H9 (cell line): ENCODE data around the gene SIGLEC8. TPM values are rescaled to one million over a fixed set of nuclear protein-coding genes. Genes with fewer than 3 reads are reported as not detected.
"Not testable (repeated sequence)": the region's sequence is repeated elsewhere in the genome, so short reads cannot be mapped to it uniquely, and the experiment has no call there.

Experiments
- DNase-seq: peaks from one replicate; pipeline ENCODE4 v3.0.0-alpha.2; 2017
- H2AFZ ChIP-seq: one replicate; pipeline ENCODE4 v1.6.1; 2013; ENCODE audit warnings: mild to moderate bottlenecking, low read length, control low read depth, moderate library complexity
- H2AK5ac ChIP-seq: 2 replicates; pipeline ENCODE4 v1.6.1; 2013; ENCODE audit warnings: low read length, control low read depth, mixed read lengths; ENCODE audit not compliant: insufficient read length
- H2BK120ac ChIP-seq: one replicate; pipeline ENCODE4 v1.6.1; 2013; ENCODE audit warnings: low read depth, mild to moderate bottlenecking, low read length, control low read depth, inconsistent platforms; ENCODE audit not compliant: poor library complexity, severe bottlenecking
- H2BK12ac ChIP-seq: 2 replicates; pipeline ENCODE4 v1.6.1; 2013; ENCODE audit warnings: low read length, control low read depth, mixed read lengths, low read depth; ENCODE audit not compliant: insufficient read length
- H2BK15ac ChIP-seq: 2 replicates; pipeline ENCODE4 v1.6.1; 2013; ENCODE audit warnings: low read depth, low read length, control low read depth
- H2BK20ac ChIP-seq: one replicate; pipeline ENCODE4 v1.6.1; 2013; ENCODE audit warnings: low read depth, mild to moderate bottlenecking, low read length, control low read depth, inconsistent platforms; ENCODE audit not compliant: poor library complexity, severe bottlenecking
- H2BK5ac ChIP-seq: 2 replicates; pipeline ENCODE4 v1.6.1; 2013; ENCODE audit warnings: low read length, control low read depth, mixed read lengths; ENCODE audit not compliant: insufficient read length
- H3K14ac ChIP-seq: 2 replicates; pipeline ENCODE4 v1.6.1; 2013; ENCODE audit warnings: low read length, control low read depth; ENCODE audit not compliant: insufficient read depth
- H3K18ac ChIP-seq: 2 replicates; pipeline ENCODE4 v1.6.1; 2013; ENCODE audit warnings: low read depth, mild to moderate bottlenecking, mixed read lengths, low read length, control low read depth; ENCODE audit not compliant: insufficient read length
- H3K23ac ChIP-seq: 2 replicates; pipeline ENCODE4 v1.6.1; 2013; ENCODE audit warnings: low read length, control low read depth, mixed read lengths, low read depth; ENCODE audit not compliant: insufficient read length
- H3K23me2 ChIP-seq: 2 replicates; pipeline ENCODE4 v1.6.1; 2013; ENCODE audit warnings: low read depth, mild to moderate bottlenecking, mixed read lengths, low read length, control low read depth; ENCODE audit not compliant: insufficient read length, poor library complexity, severe bottlenecking
- H3K27ac ChIP-seq: 2 replicates; pipeline ENCODE4 v1.5.1; 2013; ENCODE audit warnings: low read length, control low read depth, mixed read lengths, low read depth; ENCODE audit not compliant: insufficient read length
- H3K27me3 ChIP-seq: 2 replicates; pipeline ENCODE4 v1.6.1; 2013; ENCODE audit warnings: low read length, control low read depth, inconsistent platforms; ENCODE audit not compliant: insufficient read depth
- H3K4ac ChIP-seq: 2 replicates; pipeline ENCODE4 v1.6.1; 2013; ENCODE audit warnings: low read depth, mild to moderate bottlenecking, control low read depth, inconsistent platforms, low read length, moderate library complexity
- H3K4me1 ChIP-seq: 2 replicates; pipeline ENCODE4 v1.6.1; 2013; ENCODE audit warnings: low read length, control low read depth, inconsistent platforms; ENCODE audit not compliant: insufficient read depth
- H3K4me2 ChIP-seq: 2 replicates; pipeline ENCODE4 v1.6.1; 2013; ENCODE audit warnings: low read length, control low read depth, mixed read lengths; ENCODE audit not compliant: insufficient read length, insufficient read depth
- H3K56ac ChIP-seq: 2 replicates; pipeline ENCODE4 v1.6.1; 2013; ENCODE audit warnings: low read depth, mild to moderate bottlenecking, mixed read lengths, low read length, control low read depth; ENCODE audit not compliant: insufficient read length
- H3K79me1 ChIP-seq: 2 replicates; pipeline ENCODE4 v1.6.1; 2013; ENCODE audit warnings: low read depth, mild to moderate bottlenecking, moderate library complexity, low read length, control low read depth, inconsistent platforms; ENCODE audit not compliant: insufficient read depth, poor library complexity, severe bottlenecking
- H3K79me2 ChIP-seq: 2 replicates; pipeline ENCODE4 v1.6.1; 2013; ENCODE audit warnings: low read length, control low read depth, inconsistent platforms; ENCODE audit not compliant: insufficient read depth
- H3K9ac ChIP-seq: 2 replicates; pipeline ENCODE4 v1.6.1; 2013; ENCODE audit warnings: low read length, control low read depth, mixed read lengths; ENCODE audit not compliant: insufficient read length; ENCODE audit errors: extremely low read depth
- H3K9me3 ChIP-seq: one replicate; pipeline ENCODE4 v1.6.1; 2013; ENCODE audit warnings: low read depth, low read length, inconsistent platforms; ENCODE audit not compliant: control insufficient read depth
- H3T11ph ChIP-seq: one replicate; pipeline ENCODE4 v1.6.1; 2013; ENCODE audit warnings: mild to moderate bottlenecking, low read length, control low read depth, inconsistent platforms
- H4K20me1 ChIP-seq: one replicate; pipeline ENCODE4 v1.6.1; 2013; ENCODE audit not compliant: control insufficient read depth, insufficient read length, insufficient read depth
- H4K5ac ChIP-seq: 2 replicates; pipeline ENCODE4 v1.6.1; 2013; ENCODE audit warnings: low read depth, mild to moderate bottlenecking, mixed read lengths, low read length, control low read depth; ENCODE audit not compliant: insufficient read length
- H4K8ac ChIP-seq: replicated peaks from 2 replicates; pipeline ENCODE4 v1.6.1; 2013; ENCODE audit warnings: low read length, control low read depth, mixed read lengths, low read depth; ENCODE audit not compliant: insufficient read length
- H4K91ac ChIP-seq: 2 replicates; pipeline ENCODE4 v1.6.1; 2013; ENCODE audit warnings: low read depth, mild to moderate bottlenecking, moderate library complexity, mixed read lengths, low read length, control low read depth; ENCODE audit not compliant: insufficient read length
- H3K27ac Mint-ChIP-seq, 3 experiments: 2 replicates in 2 of 3; 3 replicates in 1 of 3; pipeline ENCODE4 v1.8.0; 2020 to 2021; ENCODE audit warnings: mixed read lengths in 3 of 3, mild to moderate bottlenecking in 1 of 3, moderate library complexity in 1 of 3
- H3K27me3 Mint-ChIP-seq: 2 replicates; pipeline ENCODE4 v1.8.0; 2021; ENCODE audit warnings: low read depth, mild to moderate bottlenecking, moderate library complexity, mixed read lengths
- H3K36me3 Mint-ChIP-seq, 3 experiments: 2 replicates in 2 of 3; 3 replicates in 1 of 3; pipeline ENCODE4 v1.8.0; 2020 to 2021; ENCODE audit warnings: low read depth in 3 of 3, mixed read lengths in 3 of 3; ENCODE audit not compliant: insufficient read depth in 1 of 3
- H3K4me1 Mint-ChIP-seq, 2 experiments: 2 replicates each; pipeline ENCODE4 v1.8.0; 2020; ENCODE audit warnings: mixed read lengths in 2 of 2
- H3K4me3 Mint-ChIP-seq, 2 experiments: 2 replicates in 1 of 2; 3 replicates in 1 of 2; pipeline ENCODE4 v1.8.0; 2020 to 2021; ENCODE audit warnings: mild to moderate bottlenecking in 2 of 2, mixed read lengths in 2 of 2, moderate library complexity in 1 of 2
- H3K9me3 Mint-ChIP-seq, 2 experiments: 2 replicates in 1 of 2; 3 replicates in 1 of 2; pipeline ENCODE4 v1.8.0; 2020; ENCODE audit warnings: mild to moderate bottlenecking in 2 of 2, mixed read lengths in 2 of 2, moderate library complexity in 1 of 2
- WGBS: extraction: QIAGEN DNeasy Blood & Tissue Kit; methylation state at CpG from one replicate; pipeline ENCODE4 v1.1.7; 2013; ENCODE audit warnings: missing lambda C conversion rate, low lambda C conversion rate, mixed read lengths; ENCODE audit not compliant: insufficient read length; ENCODE audit errors: extremely low coverage; 5-methylcytosine and 5-hydroxymethylcytosine counted together
- total RNA-seq: library from RNA; stranded (reverse); gene quantifications from 2 replicates; pipeline ENCODE4 v1.2.1, GENCODE V29; 2021
- TF ChIP-seq, protein P1 (sequence below): fragments of 200-600 bp; sonication (generic); conservative IDR thresholded peaks from 3 replicates; pipeline ENCODE4 v1.8.0; 2021; ENCODE audit warnings: antibody characterized with exemption, mild to moderate bottlenecking

The SIGLEC8 gene
- total RNA-seq, 1 experiment from 2014 or later = not detected

DNA sequence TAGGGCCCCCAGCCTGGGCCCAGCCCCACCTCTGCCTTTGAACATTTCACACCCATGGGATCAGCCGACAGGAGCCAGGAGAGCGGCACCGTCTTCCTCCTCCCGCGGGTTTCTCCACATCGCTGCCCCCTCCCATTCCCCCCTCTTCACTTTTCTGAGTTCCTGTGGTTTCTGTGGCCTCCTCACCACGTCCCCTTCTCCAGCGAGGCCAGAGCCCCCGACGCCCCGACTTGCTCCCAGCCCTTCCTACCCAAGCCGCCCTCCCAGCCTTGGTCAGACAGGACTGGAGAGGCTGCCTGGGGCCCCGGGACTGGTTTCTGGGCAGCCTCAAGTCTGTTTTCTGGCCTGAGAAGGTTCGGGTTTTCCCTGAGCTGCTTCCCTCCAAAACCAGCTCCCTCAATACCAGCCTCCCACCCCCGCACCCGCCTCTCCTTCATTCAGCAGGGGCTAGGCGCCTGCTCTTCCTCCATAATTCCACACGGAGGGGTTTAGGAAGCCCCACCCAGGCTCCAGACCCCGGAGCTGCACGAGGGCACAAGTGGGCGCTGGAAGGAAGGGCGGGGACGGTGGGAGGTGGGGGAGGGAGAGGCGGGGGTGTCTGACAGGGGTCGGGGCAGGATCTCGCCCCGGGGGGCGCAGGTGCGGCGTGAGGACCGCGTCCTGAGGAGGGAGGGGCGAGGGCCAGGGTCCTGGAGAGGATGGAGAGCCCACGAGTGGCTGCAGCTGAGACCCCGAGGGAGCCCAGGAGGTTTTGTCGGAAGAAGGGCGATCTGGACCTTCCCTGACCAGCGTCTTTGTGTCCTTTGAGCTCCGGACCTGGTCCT, 36.8 kb downstream of the SIGLEC8 start:
- H3K27me3 ChIP-seq = no peaks in the 10 kb centered on the region; the same call in 1 of the 2 replicates
- peaks cover 6% of the 10 kb centered on the region for H3K23me2 ChIP-seq
- H2BK12ac ChIP-seq = no peak overlapping the region
- no peak overlapping the region for H3T11ph ChIP-seq
- TF ChIP-seq, protein P1, sequence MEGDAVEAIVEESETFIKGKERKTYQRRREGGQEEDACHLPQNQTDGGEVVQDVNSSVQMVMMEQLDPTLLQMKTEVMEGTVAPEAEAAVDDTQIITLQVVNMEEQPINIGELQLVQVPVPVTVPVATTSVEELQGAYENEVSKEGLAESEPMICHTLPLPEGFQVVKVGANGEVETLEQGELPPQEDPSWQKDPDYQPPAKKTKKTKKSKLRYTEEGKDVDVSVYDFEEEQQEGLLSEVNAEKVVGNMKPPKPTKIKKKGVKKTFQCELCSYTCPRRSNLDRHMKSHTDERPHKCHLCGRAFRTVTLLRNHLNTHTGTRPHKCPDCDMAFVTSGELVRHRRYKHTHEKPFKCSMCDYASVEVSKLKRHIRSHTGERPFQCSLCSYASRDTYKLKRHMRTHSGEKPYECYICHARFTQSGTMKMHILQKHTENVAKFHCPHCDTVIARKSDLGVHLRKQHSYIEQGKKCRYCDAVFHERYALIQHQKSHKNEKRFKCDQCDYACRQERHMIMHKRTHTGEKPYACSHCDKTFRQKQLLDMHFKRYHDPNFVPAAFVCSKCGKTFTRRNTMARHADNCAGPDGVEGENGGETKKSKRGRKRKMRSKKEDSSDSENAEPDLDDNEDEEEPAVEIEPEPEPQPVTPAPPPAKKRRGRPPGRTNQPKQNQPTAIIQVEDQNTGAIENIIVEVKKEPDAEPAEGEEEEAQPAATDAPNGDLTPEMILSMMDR = no peak
- no peak overlapping the region for H3K14ac ChIP-seq
- H2BK20ac ChIP-seq = no peak overlapping the region
- H4K91ac ChIP-seq = no peak overlapping the region
- peaks cover 3 to 14% of the 10 kb centered on the region in 2 experiments; a peak in 2 of 4 replicates for H3K4me1 Mint-ChIP-seq
- H3K23ac ChIP-seq = no peak overlapping the region
- no CpG with 5 or more reads among the region's 39 CpGs for WGBS
- H3K79me1 ChIP-seq = no peaks in the 10 kb centered on the region
- no peak overlapping the region for H3K9ac ChIP-seq
- peak; percentile 38 for DNase-seq
- no peak overlapping the region for H3K27ac Mint-ChIP-seq
- no peak overlapping the region for H2AFZ ChIP-seq
- H4K5ac ChIP-seq = no peak overlapping the region
- no peak overlapping the region for H2AK5ac ChIP-seq
- H4K8ac ChIP-seq = no peak overlapping the region
- H3K4me3 Mint-ChIP-seq = peak overlapping the region; percentile 49 to 72
- no peaks in the 10 kb centered on the region for H3K9me3 ChIP-seq
- no peak overlapping the region for H3K56ac ChIP-seq
- H2BK5ac ChIP-seq = no peak overlapping the region
- H3K36me3 Mint-ChIP-seq = no peaks in the 10 kb centered on the region
- no peaks in the 10 kb centered on the region for H4K20me1 ChIP-seq
- H3K4ac ChIP-seq = no peak overlapping the region
- H2BK15ac ChIP-seq = no peak overlapping the region
- no peak overlapping the region for H3K27ac ChIP-seq
- peaks cover 41% of the 10 kb centered on the region for H3K27me3 Mint-ChIP-seq
- H3K9me3 Mint-ChIP-seq = peaks cover 6 to 16% of the 10 kb centered on the region in 2 experiments; a peak in 3 of 5 replicates
- H3K79me2 ChIP-seq = no peaks in the 10 kb centered on the region
- no peak overlapping the region for H3K18ac ChIP-seq
- no peaks in the 10 kb centered on the region for H3K4me1 ChIP-seq
- H2BK120ac ChIP-seq = no peak overlapping the region
- H3K4me2 ChIP-seq = peak overlapping the region; percentile 30

DNA sequence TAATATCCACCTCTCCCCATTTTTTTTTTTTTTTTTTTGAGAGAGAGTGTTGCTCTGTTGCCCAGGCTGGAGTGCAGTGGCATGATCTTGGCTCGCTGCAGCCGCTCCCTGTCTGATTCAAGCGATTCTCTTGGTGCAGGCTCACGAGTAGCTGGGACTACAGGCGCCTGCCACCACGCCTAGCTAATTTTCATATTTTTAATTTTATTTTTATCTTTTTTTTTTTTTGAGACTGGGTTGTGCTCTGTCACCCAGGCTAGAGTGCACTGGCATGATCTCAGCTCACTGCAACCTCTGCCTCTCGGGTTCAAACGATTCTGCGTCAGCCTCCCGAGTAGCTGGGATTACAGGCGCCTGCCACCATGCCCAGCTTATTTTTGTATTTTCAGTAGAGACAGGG, 37.7 kb downstream of the SIGLEC8 start:
- not testable (repeated sequence) for H4K20me1 ChIP-seq, H3K4ac ChIP-seq, H3K27me3 ChIP-seq, H3K18ac ChIP-seq, H2BK5ac ChIP-seq, H4K5ac ChIP-seq, H3K9ac ChIP-seq, H2BK15ac ChIP-seq, H4K91ac ChIP-seq, H2BK120ac ChIP-seq, H3K4me3 Mint-ChIP-seq, H3K9me3 Mint-ChIP-seq, H3K27ac ChIP-seq, H3K56ac ChIP-seq, H2AFZ ChIP-seq, H3T11ph ChIP-seq, H3K23ac ChIP-seq, H3K9me3 ChIP-seq, H2BK20ac ChIP-seq, H2AK5ac ChIP-seq, H3K4me2 ChIP-seq, H3K23me2 ChIP-seq, H3K79me2 ChIP-seq, H3K36me3 Mint-ChIP-seq, H2BK12ac ChIP-seq, DNase-seq, H3K79me1 ChIP-seq, H3K27ac Mint-ChIP-seq, H3K14ac ChIP-seq, H3K4me1 ChIP-seq, H4K8ac ChIP-seq
- WGBS = no CpG with 5 or more reads among the region's 11 CpGs
- Mint-ChIP-seq H3K4me1 (peaks cover 3 to 14% of the 10 kb centered on the region in 2 experiments; a peak in 2 of 4 replicates), H3K27me3 (peaks cover 39% of the 10 kb centered on the region)
